Hepatocyte (in vitro differentiated cells): ENCODE data around the gene NCS1. TPM values are rescaled to one million over a fixed set of nuclear protein-coding genes. Genes with fewer than 3 reads are reported as not detected.

Source experiments
- DNase-seq: peaks from one replicate; pipeline ENCODE4 v3.0.0-alpha.2; 2016; ENCODE audit warnings: low spot score
- H2AFZ ChIP-seq: fragments of 200-600 bp; sonication (generic); 2 replicates; pipeline ENCODE4 v1.6.0; 2016; ENCODE audit warnings: antibody characterized with exemption, mild to moderate bottlenecking
- H3K27ac ChIP-seq: fragments of 200-600 bp; sonication (generic); 2 replicates; pipeline ENCODE4 v1.5.1; 2016; ENCODE audit warnings: mild to moderate bottlenecking
- H3K27me3 ChIP-seq: fragments of 200-600 bp; sonication (generic); 2 replicates; pipeline ENCODE4 v1.6.1; 2016
- H3K36me3 ChIP-seq: fragments of 200-600 bp; sonication (generic); replicated peaks from 2 replicates; pipeline ENCODE4 v1.5.1; 2016; ENCODE audit warnings: low read depth; ENCODE audit not compliant: insufficient read depth
- H3K4me1 ChIP-seq: fragments of 200-600 bp; sonication (generic); 2 replicates; pipeline ENCODE4 v1.5.1; 2016; ENCODE audit warnings: mild to moderate bottlenecking, moderate library complexity; ENCODE audit not compliant: insufficient read depth
- H3K4me2 ChIP-seq: fragments of 200-600 bp; sonication (generic); 2 replicates; pipeline ENCODE4 v1.6.0; 2016
- H3K4me3 ChIP-seq: fragments of 200-600 bp; sonication (generic); 2 replicates; pipeline ENCODE4 v1.5.1; 2016; ENCODE audit warnings: mild to moderate bottlenecking
- H3K79me2 ChIP-seq: fragments of 200-600 bp; sonication (generic); 2 replicates; pipeline ENCODE4 v1.6.0; 2017; ENCODE audit warnings: mild to moderate bottlenecking
- H3K9me2 ChIP-seq: fragments of 200-600 bp; sonication (generic); replicated peaks from 2 replicates; pipeline ENCODE4 v1.6.0; 2017; ENCODE audit warnings: mild to moderate bottlenecking; ENCODE audit not compliant: insufficient read depth
- H3K9me3 ChIP-seq: fragments of 200-600 bp; sonication (generic); 2 replicates; pipeline ENCODE4 v1.5.1; 2016; ENCODE audit warnings: low read depth, mild to moderate bottlenecking
- H4K20me1 ChIP-seq: fragments of 200-600 bp; sonication (generic); 2 replicates; pipeline ENCODE4 v1.6.0; 2016; ENCODE audit warnings: mild to moderate bottlenecking; ENCODE audit not compliant: insufficient read depth, poor library complexity, severe bottlenecking
- EZH2 ChIP-seq: fragments of 200-600 bp; sonication (generic); IDR thresholded peaks from 2 replicates; pipeline ENCODE4 v1.6.1; 2016; ENCODE audit warnings: antibody characterized with exemption, mild to moderate bottlenecking, borderline replicate concordance
- EZH2phosphoT487 ChIP-seq: fragments of 200-600 bp; sonication (generic); IDR thresholded peaks from one replicate; pipeline ENCODE4 v1.6.1; 2018; ENCODE audit warnings: antibody characterized with exemption, mild to moderate bottlenecking, low read depth, moderate library complexity; ENCODE audit not compliant: unreplicated experiment, severe bottlenecking
- WGBS: methylation state at CpG from one replicate; pipeline ENCODE4 v1.1.6; 2016; ENCODE audit warnings: low lambda C conversion rate; ENCODE audit errors: missing lambda C conversion rate; 5-methylcytosine and 5-hydroxymethylcytosine counted together
- polyA plus RNA-seq: library from polyadenylated mRNA; unstranded; fragments of >200 nt; fragmentation: Nextera tagmentation; extraction: Ambion mirVana; gene quantifications from 2 replicates; pipeline ENCODE4 v1.2.1, GENCODE V29; 2016
- total RNA-seq: library from RNA; depleted of rRNA; stranded (reverse); fragments of >200 nt; gene quantifications from 2 replicates; pipeline ENCODE4 v1.2.3, GENCODE V29; 2014
- TF ChIP-seq, protein P1 (sequence below): fragments of 200-600 bp; sonication (generic); IDR thresholded peaks from 2 replicates; pipeline ENCODE4 v1.5.1; 2016; ENCODE audit warnings: antibody characterized with exemption, mild to moderate bottlenecking; ENCODE audit not compliant: poor library complexity

NCS1 gene
- total and polyA plus RNA-seq, 2 experiments from 2014 or later, result 16.8 to 25.3 TPM

DNA sequence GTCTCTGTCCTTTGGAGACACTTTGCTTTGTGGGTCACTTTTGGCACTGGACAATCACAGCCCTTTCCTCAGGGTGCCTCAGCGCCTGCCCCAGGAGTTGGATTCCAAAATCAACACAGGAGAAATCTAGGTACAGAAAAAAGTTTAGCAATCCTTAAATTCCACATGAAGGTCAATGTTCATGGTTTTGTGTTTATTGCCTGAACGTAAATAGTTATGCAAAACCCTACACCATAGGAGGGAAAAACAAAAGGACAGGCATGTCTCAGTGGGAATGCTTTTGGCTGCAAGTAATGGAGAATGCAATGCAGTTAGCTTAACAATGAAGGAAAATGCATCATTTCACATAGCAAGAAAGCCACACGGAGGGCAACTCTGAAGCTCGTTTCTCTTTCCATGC is 86.8 kb downstream of the NCS1 start:
- H2AFZ ChIP-seq, result no peak overlapping the region
- H3K4me3 ChIP-seq, result no peak overlapping the region
- H3K36me3 ChIP-seq, result no peaks in the 10 kb centered on the region
- peaks cover 31% of the 10 kb centered on the region for H3K27me3 ChIP-seq
- no peak overlapping the region for H3K4me2 ChIP-seq
- TF ChIP-seq EZH2 (no peak), EZH2phosphoT487 (no peak)
- TF ChIP-seq, protein P1, sequence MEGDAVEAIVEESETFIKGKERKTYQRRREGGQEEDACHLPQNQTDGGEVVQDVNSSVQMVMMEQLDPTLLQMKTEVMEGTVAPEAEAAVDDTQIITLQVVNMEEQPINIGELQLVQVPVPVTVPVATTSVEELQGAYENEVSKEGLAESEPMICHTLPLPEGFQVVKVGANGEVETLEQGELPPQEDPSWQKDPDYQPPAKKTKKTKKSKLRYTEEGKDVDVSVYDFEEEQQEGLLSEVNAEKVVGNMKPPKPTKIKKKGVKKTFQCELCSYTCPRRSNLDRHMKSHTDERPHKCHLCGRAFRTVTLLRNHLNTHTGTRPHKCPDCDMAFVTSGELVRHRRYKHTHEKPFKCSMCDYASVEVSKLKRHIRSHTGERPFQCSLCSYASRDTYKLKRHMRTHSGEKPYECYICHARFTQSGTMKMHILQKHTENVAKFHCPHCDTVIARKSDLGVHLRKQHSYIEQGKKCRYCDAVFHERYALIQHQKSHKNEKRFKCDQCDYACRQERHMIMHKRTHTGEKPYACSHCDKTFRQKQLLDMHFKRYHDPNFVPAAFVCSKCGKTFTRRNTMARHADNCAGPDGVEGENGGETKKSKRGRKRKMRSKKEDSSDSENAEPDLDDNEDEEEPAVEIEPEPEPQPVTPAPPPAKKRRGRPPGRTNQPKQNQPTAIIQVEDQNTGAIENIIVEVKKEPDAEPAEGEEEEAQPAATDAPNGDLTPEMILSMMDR, result no peak
- H3K79me2 ChIP-seq, result no peaks in the 10 kb centered on the region
- H3K4me1 ChIP-seq, result peaks cover 6% of the 10 kb centered on the region
- 84% methylated on average over 4 of the region's 4 CpGs for WGBS
- H4K20me1 ChIP-seq, result no peaks in the 10 kb centered on the region
- no peaks in the 10 kb centered on the region for H3K9me2 ChIP-seq
- H3K27ac ChIP-seq, result no peak overlapping the region
- no peak for DNase-seq
- no peaks in the 10 kb centered on the region for H3K9me3 ChIP-seq

- Histone ChIP-seq H3K36me3 (no peaks in the 10 kb centered on the region), H3K4me1 (peaks cover 13% of the 10 kb centered on the region), H3K9me2 (no peaks in the 10 kb centered on the region), H4K20me1 (no peaks in the 10 kb centered on the region), H3K79me2 (no peaks in the 10 kb centered on the region), H3K4me2 (no peak overlapping the region), H2AFZ (no peak overlapping the region), H3K4me3 (no peak overlapping the region), H3K9me3 (no peaks in the 10 kb centered on the region), H3K27ac (no peak overlapping the region), H3K27me3 (peaks cover 52% of the 10 kb centered on the region)
- 77% methylated on average over 16 of the region's 16 CpGs for WGBS
- TF ChIP-seq, protein P1, result no peak
- no peak for DNase-seq
Measured at GRCh38 chr9:130260816-130261765, 88.9 kb downstream of the NCS1 start.

GRCh38 chr9:130262061-130262745 is 90.0 kb downstream of the NCS1 start:
- Histone ChIP-seq H4K20me1 (no peaks in the 10 kb centered on the region), H3K27ac (no peak overlapping the region)
- 85% methylated on average over 17 of the region's 17 CpGs for WGBS

More at GRCh38 chr9:130262061-130262745, 90.0 kb downstream of the NCS1 start:
- H3K9me2 ChIP-seq, result no peaks in the 10 kb centered on the region
- DNase-seq, result no peak
- peaks cover 14% of the 10 kb centered on the region for H3K4me1 ChIP-seq
- no peaks in the 10 kb centered on the region for H3K79me2 ChIP-seq
- TF ChIP-seq, protein P1, result no peak
- TF ChIP-seq EZH2phosphoT487 (no peak), EZH2 (no peak)
- H3K4me3 ChIP-seq, result no peak overlapping the region
- no peaks in the 10 kb centered on the region for H3K36me3 ChIP-seq
- H3K4me2 ChIP-seq, result no peak overlapping the region
- H3K9me3 ChIP-seq, result no peaks in the 10 kb centered on the region
- no peak overlapping the region for H2AFZ ChIP-seq
- H3K27me3 ChIP-seq, result peaks cover 63% of the 10 kb centered on the region
